ENCODE results near the gene PKD1L1.
A peak's percentile ranks its signal among the peaks of the same experiment; 100 is the strongest.

Gene PKD1L1

GRCh38 chr7:47788083-47788482, 160.2 kb downstream of the PKD1L1 start:
- DNase-seq (ENCODE audit: low spot score): no peak

DNA sequence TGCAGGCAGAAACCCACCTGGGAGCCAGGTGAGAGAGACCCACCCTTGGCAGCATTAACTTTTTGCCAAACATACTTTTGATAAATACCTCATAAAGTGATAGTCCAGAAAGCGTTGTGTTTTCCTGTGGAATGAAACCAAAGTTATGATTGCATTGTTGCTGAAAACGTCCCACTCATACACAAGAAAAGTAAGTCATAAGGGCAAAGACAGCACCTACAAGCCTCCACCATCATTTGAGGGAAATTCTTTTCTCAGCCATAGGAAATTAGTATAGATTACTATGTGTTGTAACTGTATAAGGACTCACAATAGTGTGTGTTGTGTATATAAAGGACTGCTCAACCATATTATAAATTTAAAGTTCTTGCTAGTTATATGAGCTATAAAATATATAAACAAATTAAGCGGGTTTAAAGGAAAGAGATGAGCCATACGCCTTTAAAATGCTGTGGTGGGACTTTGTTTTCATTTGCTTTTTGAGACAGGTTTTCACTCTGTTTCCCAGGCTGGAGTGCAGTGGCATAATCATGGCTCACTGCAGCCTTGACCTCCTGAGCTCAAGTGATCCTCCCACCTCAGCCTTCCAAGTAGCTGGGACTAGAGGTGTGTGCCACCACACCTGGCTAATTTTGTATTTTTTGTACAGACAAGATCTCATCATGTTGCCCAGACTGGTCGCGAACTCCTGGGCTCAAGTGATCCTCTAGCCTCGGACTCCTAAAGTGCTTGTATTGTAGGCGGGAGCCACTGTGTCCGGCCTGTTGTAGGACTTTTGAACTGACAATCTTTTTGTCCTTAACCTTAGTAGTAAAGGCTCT, 160.8 kb downstream of the PKD1L1 start:
- no peak for DNase-seq (ENCODE audit: low spot score)

- no peak for DNase-seq (ENCODE audit: low spot score)
Observed at GRCh38 chr7:47786557-47787248, 161.6 kb downstream of the PKD1L1 start.

- no peak for DNase-seq (ENCODE audit: low spot score)
Observed at GRCh38 chr7:47785923-47786556, 162.2 kb downstream of the PKD1L1 start.

DNA sequence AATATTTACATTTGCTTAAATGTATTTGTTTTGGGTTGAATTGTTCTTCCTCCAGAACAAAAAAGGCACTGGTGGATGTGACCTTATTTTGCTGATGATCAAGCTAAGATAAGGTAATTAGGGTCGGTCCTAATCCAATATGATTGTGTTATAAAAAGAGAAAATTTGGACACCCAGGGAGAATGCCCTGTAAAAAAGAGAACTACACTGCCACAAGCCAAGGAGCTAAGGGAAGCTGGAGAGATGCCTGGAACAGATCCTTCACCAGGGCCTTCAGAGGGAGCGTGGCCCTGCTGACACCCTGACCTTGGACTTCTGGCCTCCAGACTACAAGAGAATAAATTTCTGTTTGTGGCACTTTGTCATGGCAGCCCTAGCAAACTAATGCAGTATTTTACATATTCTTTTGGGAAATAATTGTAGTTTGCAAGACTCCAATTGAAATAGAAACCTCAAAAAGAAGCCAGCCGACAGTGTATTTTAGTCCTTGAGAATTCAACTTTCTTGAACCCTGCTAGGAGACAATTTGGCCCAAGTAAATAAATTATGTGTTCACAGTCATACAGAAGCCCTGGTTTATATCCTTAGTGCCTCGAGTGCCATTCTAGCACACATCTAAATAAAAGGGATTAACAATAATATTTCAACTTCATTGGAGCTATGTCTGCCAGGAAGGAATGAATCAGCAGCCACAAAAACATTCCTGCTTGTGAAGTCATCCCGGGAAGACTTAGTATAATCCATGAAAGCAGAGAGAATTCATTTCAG, 164.6 kb downstream of the PKD1L1 start:
- peak; percentile 34 for DNase-seq (ENCODE audit: low spot score)

DNA sequence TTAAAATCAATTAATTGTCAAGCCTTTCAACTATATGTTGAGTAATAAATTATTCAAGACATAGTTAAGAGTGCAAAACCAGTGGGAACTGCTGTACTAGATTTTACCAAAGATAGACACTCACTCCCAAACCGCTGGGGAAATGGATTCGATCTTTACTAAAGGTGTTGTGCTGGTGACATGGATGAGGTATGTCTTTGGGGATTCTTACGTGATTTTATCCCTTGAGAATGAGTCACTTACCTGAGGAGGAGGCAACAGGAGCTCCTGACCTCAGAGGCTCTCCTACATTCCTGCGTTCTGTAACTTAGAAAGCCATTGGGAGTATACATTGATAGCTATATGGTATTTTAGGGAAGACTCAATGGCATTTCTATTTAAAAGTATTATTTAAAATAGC, 165.5 kb downstream of the PKD1L1 start:
- no peak for DNase-seq (ENCODE audit: low spot score)

DNA sequence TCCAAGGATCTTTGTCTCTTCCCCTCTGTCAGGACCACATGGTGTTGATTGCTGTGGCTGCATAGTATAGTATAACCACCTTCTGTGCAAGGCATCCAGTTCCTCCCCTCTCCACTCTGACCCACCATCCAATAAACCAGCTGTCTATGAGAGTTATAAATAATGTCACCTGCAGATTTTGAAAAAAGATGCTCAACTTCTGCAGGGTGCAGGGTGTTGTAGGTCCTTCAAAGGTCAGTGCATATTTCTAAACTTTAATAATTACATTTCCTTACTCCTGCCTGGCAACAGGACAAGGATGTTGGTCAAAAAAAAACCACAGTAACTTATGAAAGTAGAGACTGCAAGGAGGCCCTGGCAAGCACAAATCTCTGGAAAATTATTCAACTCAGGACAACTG, 166.2 kb downstream of the PKD1L1 start:
- DNase-seq (ENCODE audit: low spot score): no peak

- DNase-seq (ENCODE audit: low spot score): no peak
Observed at GRCh38 chr7:47780555-47780954, 167.7 kb downstream of the PKD1L1 start.

DNA sequence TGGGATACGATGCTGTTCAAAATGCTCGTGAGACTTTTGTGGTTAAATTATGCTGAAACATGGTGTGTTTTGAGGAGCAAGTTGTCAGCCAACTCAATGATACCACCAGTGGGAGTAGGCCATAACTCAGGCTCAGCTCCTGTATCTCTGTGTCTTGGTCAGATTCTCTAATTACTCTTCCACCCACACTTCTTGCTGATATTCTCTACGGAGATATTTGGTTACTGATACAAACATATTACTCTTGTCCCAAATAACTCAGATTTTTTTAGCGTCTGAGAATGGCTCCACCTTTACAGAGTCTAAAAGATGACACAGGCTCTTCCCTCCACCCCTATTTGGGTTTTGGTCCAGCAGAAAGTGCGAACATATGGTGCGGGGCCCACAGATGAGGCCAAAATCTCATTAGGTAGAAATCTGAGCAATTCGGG, 168.9 kb downstream of the PKD1L1 start:
- no peak for DNase-seq (ENCODE audit: low spot score)

DNA sequence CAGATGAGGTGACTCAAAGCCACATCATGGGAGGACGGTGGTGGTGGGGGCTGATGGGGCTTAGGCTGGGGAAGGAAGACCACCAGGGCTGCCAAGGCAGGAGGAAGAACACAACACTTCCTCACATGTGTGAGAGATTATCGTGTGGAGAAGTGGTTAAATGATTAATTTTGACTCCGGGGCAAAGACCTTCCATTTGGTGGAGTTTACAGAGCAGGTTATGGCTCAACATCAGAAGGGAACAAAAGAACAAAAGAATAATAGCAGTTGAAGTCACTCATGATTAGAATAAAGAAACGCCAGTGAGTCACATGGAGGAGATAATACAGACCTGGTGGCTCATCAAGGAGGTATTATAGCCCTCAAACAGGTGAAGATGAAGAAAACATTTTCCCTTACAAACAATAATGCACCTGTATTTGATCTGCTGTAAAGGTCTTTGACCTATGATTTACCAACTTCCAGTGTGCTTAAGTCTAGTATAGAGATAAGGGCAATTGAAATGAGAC, 170.1 kb downstream of the PKD1L1 start:
- no peak for DNase-seq (ENCODE audit: low spot score)

GRCh38 chr7:47777531-47778152, 170.6 kb downstream of the PKD1L1 start:
- DNase-seq (ENCODE audit: low spot score): no peak

- DNase-seq (ENCODE audit: low spot score): no peak
Observed at GRCh38 chr7:47776335-47776734, 171.9 kb downstream of the PKD1L1 start.

DNA sequence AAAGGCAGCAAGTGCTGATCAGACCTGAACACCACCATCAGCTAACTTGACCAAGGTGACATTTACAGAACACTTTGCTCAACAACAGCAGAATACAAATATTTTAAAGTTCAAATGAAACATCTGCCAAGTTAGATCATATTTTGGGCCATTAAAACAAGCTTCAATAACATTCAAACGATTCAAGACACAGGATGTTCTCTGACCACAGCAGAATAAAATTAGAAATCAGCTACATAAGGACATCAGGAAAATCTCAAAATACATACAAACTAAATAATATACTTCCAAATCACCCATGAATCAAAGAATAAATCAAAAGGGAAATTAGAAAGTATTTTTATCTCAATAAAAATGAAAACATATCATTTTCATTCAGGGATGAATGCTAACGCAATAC, 173.0 kb downstream of the PKD1L1 start:
- DNase-seq (ENCODE audit: low spot score): no peak

DNA sequence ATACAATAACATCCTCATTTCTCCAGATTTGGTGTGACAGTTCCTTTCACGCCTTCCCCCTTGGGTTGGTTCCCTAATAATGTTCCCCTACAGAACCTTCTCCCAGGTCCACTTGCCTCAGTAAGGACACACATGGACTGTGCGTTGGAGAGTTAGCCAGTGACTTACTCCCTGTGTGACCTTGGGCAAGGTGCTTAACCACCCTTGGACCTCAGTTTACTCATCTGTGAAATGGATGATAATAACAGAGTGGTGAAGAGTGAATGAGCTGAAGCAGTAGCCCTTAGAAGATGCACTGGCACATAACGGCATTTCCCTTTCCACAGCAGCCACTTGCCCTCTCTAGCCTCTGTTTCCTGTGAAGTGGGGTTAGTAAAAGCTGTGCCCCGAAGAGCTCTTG, 175.8 kb downstream of the PKD1L1 start:
- no peak for DNase-seq (ENCODE audit: low spot score)

DNA sequence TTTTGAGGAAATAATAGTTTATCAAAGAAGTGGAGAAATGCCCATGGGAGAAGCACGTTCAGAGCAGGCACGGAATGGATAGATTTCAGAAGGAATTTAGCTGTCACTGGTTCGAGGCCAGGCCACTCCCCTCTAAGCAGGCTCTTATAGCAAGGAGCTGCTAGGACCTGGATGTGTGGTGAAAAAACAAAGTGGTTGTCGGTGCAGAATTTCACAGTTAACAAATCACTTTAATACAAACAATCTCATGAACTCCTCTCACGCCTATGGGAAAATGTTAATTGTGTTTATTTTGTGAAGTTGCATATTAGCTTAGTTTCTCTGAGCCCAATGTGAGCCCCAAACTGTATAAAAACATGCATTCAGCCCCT, 176.3 kb downstream of the PKD1L1 start:
- no peak for DNase-seq (ENCODE audit: low spot score)

GRCh38 chr7:47771336-47771989, 176.8 kb downstream of the PKD1L1 start:
- DNase-seq (ENCODE audit: low spot score): no peak

GRCh38 chr7:47766126-47766525, 182.1 kb downstream of the PKD1L1 start:
- DNase-seq (ENCODE audit: low spot score): no peak

DNA sequence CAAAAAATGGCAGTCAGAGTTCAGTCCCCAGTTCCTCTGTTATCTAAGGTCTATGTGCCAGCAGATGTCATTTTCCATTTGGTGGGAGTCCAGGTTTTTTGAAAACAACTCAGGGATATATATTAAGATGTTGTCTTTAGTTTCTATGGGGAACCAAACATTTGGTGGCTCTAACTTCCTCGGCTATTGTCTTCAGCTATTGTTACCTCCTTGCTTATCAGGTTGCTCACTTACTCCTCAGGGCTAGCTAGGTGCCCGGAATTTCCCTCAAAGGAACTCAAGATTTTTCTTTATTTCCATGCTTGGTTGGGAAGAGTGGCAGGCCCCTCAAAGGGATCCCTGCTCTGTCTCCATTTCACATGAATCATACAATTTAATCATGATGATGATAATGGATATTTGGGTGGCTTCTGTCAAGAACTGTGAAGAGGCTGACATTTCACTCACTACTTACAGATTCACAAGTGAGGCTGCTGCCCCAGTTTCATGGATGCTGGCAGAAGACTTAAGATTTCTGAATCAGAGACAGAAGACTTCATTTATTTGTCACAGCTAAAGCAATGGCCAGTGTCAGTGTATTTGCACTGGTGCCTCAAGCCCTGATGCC, 182.8 kb downstream of the PKD1L1 start:
- DNase-seq (ENCODE audit: low spot score): no peak

DNA sequence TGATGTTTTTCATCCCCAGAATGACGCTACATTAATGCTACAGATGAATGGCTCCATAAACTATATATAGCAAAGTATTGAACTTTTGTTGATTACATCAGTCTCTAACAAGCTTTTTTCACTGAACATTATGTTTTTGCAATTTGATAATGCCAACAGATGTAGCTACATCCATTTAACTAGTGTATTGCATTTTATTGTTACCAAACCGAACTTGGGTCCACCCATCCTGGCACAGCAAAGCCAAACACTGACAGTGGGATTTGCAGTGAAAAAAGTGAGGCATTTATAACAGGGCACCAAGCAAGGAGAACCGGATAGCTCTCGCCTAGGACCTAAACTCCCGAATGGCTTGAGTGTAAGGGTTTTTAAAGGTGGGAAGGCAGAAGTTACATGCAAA, 183.5 kb downstream of the PKD1L1 start:
- DNase-seq (ENCODE audit: low spot score): no peak

- no peak for DNase-seq (ENCODE audit: low spot score)
Observed at GRCh38 chr7:47763063-47763974, 184.9 kb downstream of the PKD1L1 start.

All from pons (tissue), 1 donor.